Hepatocyte (in vitro differentiated cells): ENCODE measurements around the gene CHAF1A. TPM values are rescaled to one million over a fixed set of nuclear protein-coding genes. Genes with fewer than 3 reads are reported as not detected.

Experiments
- DNase-seq: peaks from one replicate; pipeline ENCODE4 v3.0.0-alpha.2; 2016; ENCODE audit warnings: low spot score
- H2AFZ ChIP-seq: fragments of 200-600 bp; sonication (generic); 2 replicates; pipeline ENCODE4 v1.6.0; 2016; ENCODE audit warnings: antibody characterized with exemption, mild to moderate bottlenecking
- H3K27ac ChIP-seq: fragments of 200-600 bp; sonication (generic); 2 replicates; pipeline ENCODE4 v1.5.1; 2016; ENCODE audit warnings: mild to moderate bottlenecking
- H3K27me3 ChIP-seq: fragments of 200-600 bp; sonication (generic); 2 replicates; pipeline ENCODE4 v1.6.1; 2016
- H3K36me3 ChIP-seq: fragments of 200-600 bp; sonication (generic); replicated peaks from 2 replicates; pipeline ENCODE4 v1.5.1; 2016; ENCODE audit warnings: low read depth; ENCODE audit not compliant: insufficient read depth
- H3K4me1 ChIP-seq: fragments of 200-600 bp; sonication (generic); 2 replicates; pipeline ENCODE4 v1.5.1; 2016; ENCODE audit warnings: mild to moderate bottlenecking, moderate library complexity; ENCODE audit not compliant: insufficient read depth
- H3K4me2 ChIP-seq: fragments of 200-600 bp; sonication (generic); 2 replicates; pipeline ENCODE4 v1.6.0; 2016
- H3K4me3 ChIP-seq: fragments of 200-600 bp; sonication (generic); 2 replicates; pipeline ENCODE4 v1.5.1; 2016; ENCODE audit warnings: mild to moderate bottlenecking
- H3K79me2 ChIP-seq: fragments of 200-600 bp; sonication (generic); 2 replicates; pipeline ENCODE4 v1.6.0; 2017; ENCODE audit warnings: mild to moderate bottlenecking
- H3K9me2 ChIP-seq: fragments of 200-600 bp; sonication (generic); replicated peaks from 2 replicates; pipeline ENCODE4 v1.6.0; 2017; ENCODE audit warnings: mild to moderate bottlenecking; ENCODE audit not compliant: insufficient read depth
- H3K9me3 ChIP-seq: fragments of 200-600 bp; sonication (generic); 2 replicates; pipeline ENCODE4 v1.5.1; 2016; ENCODE audit warnings: low read depth, mild to moderate bottlenecking
- H4K20me1 ChIP-seq: fragments of 200-600 bp; sonication (generic); 2 replicates; pipeline ENCODE4 v1.6.0; 2016; ENCODE audit warnings: mild to moderate bottlenecking; ENCODE audit not compliant: insufficient read depth, poor library complexity, severe bottlenecking
- EZH2 ChIP-seq: fragments of 200-600 bp; sonication (generic); IDR thresholded peaks from 2 replicates; pipeline ENCODE4 v1.6.1; 2016; ENCODE audit warnings: antibody characterized with exemption, mild to moderate bottlenecking, borderline replicate concordance
- EZH2phosphoT487 ChIP-seq: fragments of 200-600 bp; sonication (generic); IDR thresholded peaks from one replicate; pipeline ENCODE4 v1.6.1; 2018; ENCODE audit warnings: antibody characterized with exemption, mild to moderate bottlenecking, low read depth, moderate library complexity; ENCODE audit not compliant: unreplicated experiment, severe bottlenecking
- WGBS: methylation state at CpG from one replicate; pipeline ENCODE4 v1.1.6; 2016; ENCODE audit warnings: low lambda C conversion rate; ENCODE audit errors: missing lambda C conversion rate; 5-methylcytosine and 5-hydroxymethylcytosine counted together
- polyA plus RNA-seq: library from polyadenylated mRNA; unstranded; fragments of >200 nt; fragmentation: Nextera tagmentation; extraction: Ambion mirVana; gene quantifications from 2 replicates; pipeline ENCODE4 v1.2.1, GENCODE V29; 2016
- total RNA-seq: library from RNA; depleted of rRNA; stranded (reverse); fragments of >200 nt; gene quantifications from 2 replicates; pipeline ENCODE4 v1.2.3, GENCODE V29; 2014
- TF ChIP-seq, protein P1 (sequence below): fragments of 200-600 bp; sonication (generic); IDR thresholded peaks from 2 replicates; pipeline ENCODE4 v1.5.1; 2016; ENCODE audit warnings: antibody characterized with exemption, mild to moderate bottlenecking; ENCODE audit not compliant: poor library complexity

The CHAF1A gene
- total and polyA plus RNA-seq, 2 experiments from 2014 or later: 6.2 to 6.5 TPM

DNA sequence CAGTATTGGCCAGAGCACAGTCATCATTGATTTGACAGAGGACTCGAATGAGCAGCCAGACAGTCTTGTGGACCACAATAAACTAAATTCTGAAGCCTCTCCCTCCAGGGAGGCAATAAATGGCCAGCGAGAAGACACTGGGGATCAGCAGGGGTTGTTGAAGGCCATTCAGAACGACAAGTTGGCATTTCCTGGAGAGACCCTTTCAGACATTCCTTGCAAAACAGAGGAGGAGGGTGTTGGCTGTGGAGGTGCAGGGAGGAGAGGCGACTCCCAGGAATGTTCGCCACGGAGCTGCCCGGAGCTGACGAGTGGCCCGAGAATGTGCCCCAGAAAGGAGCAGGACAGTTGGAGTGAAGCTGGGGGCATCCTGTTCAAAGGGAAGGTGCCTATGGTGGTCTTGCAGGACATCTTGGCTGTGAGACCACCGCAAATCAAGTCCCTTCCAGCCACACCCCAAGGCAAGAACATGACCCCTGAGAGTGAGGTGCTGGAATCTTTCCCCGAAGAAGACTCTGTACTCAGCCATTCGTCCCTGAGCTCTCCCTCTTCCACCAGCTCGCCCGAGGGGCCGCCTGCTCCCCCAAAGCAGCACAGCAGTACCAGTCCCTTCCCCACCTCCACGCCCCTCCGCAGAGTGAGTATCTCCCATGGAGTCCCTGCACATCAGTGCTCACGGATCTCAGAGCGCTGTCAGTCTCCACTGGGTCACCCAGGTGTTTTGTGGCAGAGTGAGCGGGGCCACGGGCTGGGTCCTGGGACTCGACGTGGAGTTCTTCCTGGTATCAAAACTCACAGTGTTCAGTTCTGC, 6.9 kb downstream of the CHAF1A start:
- H2AFZ ChIP-seq: no peak overlapping the region
- TF ChIP-seq EZH2phosphoT487 (no peak), EZH2 (no peak)
- TF ChIP-seq, protein P1, sequence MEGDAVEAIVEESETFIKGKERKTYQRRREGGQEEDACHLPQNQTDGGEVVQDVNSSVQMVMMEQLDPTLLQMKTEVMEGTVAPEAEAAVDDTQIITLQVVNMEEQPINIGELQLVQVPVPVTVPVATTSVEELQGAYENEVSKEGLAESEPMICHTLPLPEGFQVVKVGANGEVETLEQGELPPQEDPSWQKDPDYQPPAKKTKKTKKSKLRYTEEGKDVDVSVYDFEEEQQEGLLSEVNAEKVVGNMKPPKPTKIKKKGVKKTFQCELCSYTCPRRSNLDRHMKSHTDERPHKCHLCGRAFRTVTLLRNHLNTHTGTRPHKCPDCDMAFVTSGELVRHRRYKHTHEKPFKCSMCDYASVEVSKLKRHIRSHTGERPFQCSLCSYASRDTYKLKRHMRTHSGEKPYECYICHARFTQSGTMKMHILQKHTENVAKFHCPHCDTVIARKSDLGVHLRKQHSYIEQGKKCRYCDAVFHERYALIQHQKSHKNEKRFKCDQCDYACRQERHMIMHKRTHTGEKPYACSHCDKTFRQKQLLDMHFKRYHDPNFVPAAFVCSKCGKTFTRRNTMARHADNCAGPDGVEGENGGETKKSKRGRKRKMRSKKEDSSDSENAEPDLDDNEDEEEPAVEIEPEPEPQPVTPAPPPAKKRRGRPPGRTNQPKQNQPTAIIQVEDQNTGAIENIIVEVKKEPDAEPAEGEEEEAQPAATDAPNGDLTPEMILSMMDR: no peak
- H3K4me3 ChIP-seq: no peak overlapping the region
- H3K4me2 ChIP-seq: no peak overlapping the region
- no peak for DNase-seq
- no peaks in the 10 kb centered on the region for H4K20me1 ChIP-seq
- no peaks in the 10 kb centered on the region for H3K36me3 ChIP-seq
- H3K9me2 ChIP-seq: no peaks in the 10 kb centered on the region
- 93% methylated on average over 23 of the region's 23 CpGs for WGBS
- peaks cover 31% of the 10 kb centered on the region for H3K79me2 ChIP-seq
- H3K27me3 ChIP-seq: no peaks in the 10 kb centered on the region
- no peaks in the 10 kb centered on the region for H3K4me1 ChIP-seq
- H3K9me3 ChIP-seq: no peaks in the 10 kb centered on the region
- no peak overlapping the region for H3K27ac ChIP-seq

DNA sequence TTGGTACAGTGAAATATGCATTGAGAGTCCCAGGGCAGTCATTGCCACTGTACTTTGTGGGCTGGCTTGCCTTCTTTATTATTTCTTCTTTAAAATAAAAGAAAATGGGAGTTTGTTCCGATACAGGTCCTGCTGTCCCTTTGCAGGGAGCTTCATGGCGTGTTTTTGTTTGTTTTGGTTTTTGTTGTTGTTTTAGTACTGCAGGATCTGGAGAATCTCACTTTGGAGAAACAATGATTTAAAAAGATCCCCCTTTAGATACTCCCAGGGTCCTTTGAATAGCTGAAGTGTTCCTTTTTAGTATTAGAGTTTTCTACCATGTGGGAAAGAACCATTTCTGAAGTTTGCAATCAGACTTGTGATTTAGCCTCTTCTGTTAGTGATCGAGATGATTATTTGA, 11.1 kb downstream of the CHAF1A start:
- no peak overlapping the region for H3K4me2 ChIP-seq
- peaks cover 15% of the 10 kb centered on the region for H3K4me1 ChIP-seq
- no peaks in the 10 kb centered on the region for H4K20me1 ChIP-seq
- peaks cover 12% of the 10 kb centered on the region for H3K79me2 ChIP-seq
- TF ChIP-seq EZH2phosphoT487 (no peak), EZH2 (no peak)
- TF ChIP-seq, protein P1: no peak
- H3K9me3 ChIP-seq: no peaks in the 10 kb centered on the region
- H3K27me3 ChIP-seq: no peaks in the 10 kb centered on the region
- DNase-seq: no peak
- H3K36me3 ChIP-seq: no peaks in the 10 kb centered on the region
- no peaks in the 10 kb centered on the region for H3K9me2 ChIP-seq
- 97% methylated on average over 3 of the region's 3 CpGs for WGBS
- no peak overlapping the region for H3K4me3 ChIP-seq
- H2AFZ ChIP-seq: no peak overlapping the region
- no peak overlapping the region for H3K27ac ChIP-seq

DNA sequence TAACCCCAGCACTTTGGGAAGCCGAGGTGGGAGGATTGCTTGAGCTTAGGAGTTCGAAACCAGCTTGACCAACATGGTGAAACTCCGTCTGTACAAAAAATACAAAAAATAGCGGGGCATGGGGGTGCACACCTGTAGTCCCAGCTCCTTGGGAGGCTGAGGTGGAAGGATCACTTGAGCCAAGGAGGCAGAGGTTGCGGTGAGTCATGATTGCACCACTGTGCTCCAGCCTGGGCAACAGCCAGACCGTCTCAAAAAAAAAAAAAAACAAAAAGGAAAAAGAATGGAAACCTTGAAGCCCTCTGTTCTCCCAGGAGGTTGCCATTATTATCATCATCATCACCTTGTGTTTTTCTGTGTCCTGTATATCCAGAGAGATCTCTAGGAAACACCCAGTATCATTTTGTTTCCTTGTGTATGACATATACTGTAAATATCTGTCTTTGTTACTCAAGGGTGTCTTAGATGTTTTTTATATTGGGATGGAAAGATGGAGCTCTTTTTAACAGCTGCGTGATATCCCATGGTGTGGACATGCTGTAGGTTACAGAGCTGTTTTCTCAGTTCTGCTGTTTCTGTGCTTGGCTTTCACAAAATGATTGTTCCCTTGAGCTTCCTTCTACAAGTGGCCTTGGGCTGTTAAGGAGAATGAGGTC, 11.8 kb downstream of the CHAF1A start:
- TF ChIP-seq EZH2phosphoT487 (no peak), EZH2 (no peak)
- TF ChIP-seq, protein P1: no peak
- Histone ChIP-seq H3K36me3 (no peaks in the 10 kb centered on the region), H3K27ac (peak overlapping the region; percentile 50), H3K4me2 (peak overlapping the region; percentile 67), H3K27me3 (no peaks in the 10 kb centered on the region), H3K4me1 (peaks cover 15% of the 10 kb centered on the region), H3K4me3 (no peak overlapping the region), H3K79me2 (peaks cover 12% of the 10 kb centered on the region), H3K9me2 (no peaks in the 10 kb centered on the region), H3K9me3 (no peaks in the 10 kb centered on the region), H4K20me1 (no peaks in the 10 kb centered on the region), H2AFZ (peak overlapping the region; percentile 13)
- 92% methylated on average over 7 of the region's 7 CpGs for WGBS
- DNase-seq: no peak
